H1 (cell line): ENCODE measurements around the gene SLC2A10.

Source experiments
- SP1 ChIP-seq: IDR thresholded peaks from 2 replicates; pipeline ENCODE4 v1.6.1; 2011; ENCODE audit warnings: low read depth, low read length
- YY1 ChIP-seq: IDR thresholded peaks from 2 replicates; pipeline ENCODE4 v1.6.1; 2011; ENCODE audit warnings: low read depth, mild to moderate bottlenecking, low read length

GRCh38 chr20:46755483-46756413 lies 46.3 kb downstream of the SLC2A10 start:
- TF ChIP-seq YY1 = no peak
- TF ChIP-seq SP1 = no peak
